Smooth muscle cell (in vitro differentiated cells): ENCODE measurements around the gene CNDP1. TPM values are rescaled to one million over a fixed set of nuclear protein-coding genes. Genes with fewer than 3 reads are reported as not detected.

Source experiments
- DNase-seq: peaks from one replicate; lab custom pipeline; 2025; ENCODE audit not compliant: unreplicated experiment; lab: John Stamatoyannopoulos, UW
- H2AFZ ChIP-seq: fragments of 200-600 bp; sonication (generic); 2 replicates; pipeline ENCODE4 v1.6.0; 2016; ENCODE audit warnings: antibody characterized with exemption, low read depth, mild to moderate bottlenecking
- H3F3A ChIP-seq: fragments of 200-600 bp; sonication (generic); 2 replicates; pipeline ENCODE4 v1.6.0; 2017; ENCODE audit warnings: antibody characterized with exemption, low read depth
- H3K27ac ChIP-seq: fragments of 200-600 bp; sonication (generic); 2 replicates; pipeline ENCODE4 v1.5.1; 2016; ENCODE audit warnings: low read depth, mild to moderate bottlenecking
- H3K27me3 ChIP-seq: fragments of 200-600 bp; sonication (generic); 2 replicates; pipeline ENCODE4 v1.6.1; 2016; ENCODE audit warnings: low read depth, mild to moderate bottlenecking
- H3K36me3 ChIP-seq: fragments of 200-600 bp; sonication (generic); 2 replicates; pipeline ENCODE4 v1.5.1; 2016; ENCODE audit warnings: low read depth
- H3K4me1 ChIP-seq: fragments of 200-600 bp; sonication (generic); 2 replicates; pipeline ENCODE4 v1.5.1; 2016; ENCODE audit warnings: low read depth
- H3K4me2 ChIP-seq: fragments of 200-600 bp; sonication (generic); 2 replicates; pipeline ENCODE4 v1.6.0; 2016; ENCODE audit warnings: mild to moderate bottlenecking
- H3K4me3 ChIP-seq: fragments of 200-600 bp; sonication (generic); 2 replicates; pipeline ENCODE4 v1.5.1; 2016; ENCODE audit warnings: mild to moderate bottlenecking
- H3K79me2 ChIP-seq: fragments of 200-600 bp; sonication (generic); 2 replicates; pipeline ENCODE4 v1.6.0; 2016; ENCODE audit warnings: low read depth, mild to moderate bottlenecking
- H3K9ac ChIP-seq: fragments of 200-600 bp; sonication (generic); 2 replicates; pipeline ENCODE4 v1.6.0; 2016; ENCODE audit warnings: low read depth
- H3K9me3 ChIP-seq: fragments of 200-600 bp; sonication (generic); replicated peaks from 2 replicates; pipeline ENCODE4 v1.5.1; 2016; ENCODE audit warnings: low read depth
- H4K20me1 ChIP-seq: fragments of 200-600 bp; sonication (generic); 2 replicates; pipeline ENCODE4 v1.6.0; 2016; ENCODE audit warnings: low read depth
- WGBS: methylation state at CpG from one replicate; pipeline ENCODE4 v1.1.7; 2016; ENCODE audit warnings: low lambda C conversion rate; 5-methylcytosine and 5-hydroxymethylcytosine counted together
- polyA plus RNA-seq: library from polyadenylated mRNA; unstranded; fragments of >200 nt; fragmentation: Nextera tagmentation; extraction: Ambion mirVana; gene quantifications from 2 replicates; pipeline ENCODE4 v1.2.1, GENCODE V29; 2016
- total RNA-seq: library from RNA; depleted of rRNA; stranded (reverse); fragments of >200 nt; gene quantifications from 2 replicates; pipeline ENCODE4 v1.2.3, GENCODE V29; 2014
- TF ChIP-seq, protein P1 (sequence below): fragments of 200-600 bp; sonication (generic); IDR thresholded peaks from 2 replicates; pipeline ENCODE4 v1.5.1; 2017; ENCODE audit warnings: borderline replicate concordance, mild to moderate bottlenecking, antibody characterized with exemption; ENCODE audit not compliant: insufficient read depth, poor library complexity, severe bottlenecking

The CNDP1 gene
- total and polyA plus RNA-seq, 2 experiments from 2014 or later: not detected

DNA sequence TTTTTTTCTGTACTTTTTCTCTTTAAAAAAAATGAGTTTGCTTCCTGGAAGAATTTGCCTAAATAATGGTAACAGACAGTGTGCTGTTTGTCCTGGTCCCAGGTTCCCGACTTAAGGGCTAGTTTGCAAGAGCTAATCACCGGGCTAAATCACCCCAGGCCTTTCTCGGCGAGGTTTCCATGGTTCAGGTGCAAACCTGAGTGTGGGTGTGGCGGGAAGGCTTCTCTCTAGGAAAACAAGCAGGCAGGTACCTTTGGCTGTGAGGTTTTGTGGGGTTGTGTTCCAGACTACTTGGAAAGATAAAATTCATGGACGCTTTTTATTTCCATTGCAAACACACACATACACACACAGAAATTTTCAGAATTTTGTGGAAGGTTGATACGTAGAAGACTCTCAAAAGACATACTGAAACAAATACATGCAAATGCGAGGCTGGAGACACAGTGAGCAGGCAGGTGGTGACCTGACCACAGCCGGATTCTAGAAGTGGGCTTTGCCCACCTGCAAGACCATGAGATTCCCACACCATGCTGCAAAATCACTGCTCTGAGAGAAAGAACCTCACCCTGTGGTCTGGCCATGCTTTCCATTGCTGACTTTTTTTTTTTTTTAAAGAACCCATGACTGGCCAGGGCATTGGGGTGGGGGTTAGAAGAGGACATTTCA lies 815 bp downstream of the CNDP1 start:
- Histone ChIP-seq H3K4me2 (no peak overlapping the region), H3K27ac (no peak overlapping the region), H3K9ac (no peak overlapping the region), H4K20me1 (no peaks in the 10 kb centered on the region), H3K79me2 (no peaks in the 10 kb centered on the region), H3K36me3 (no peaks in the 10 kb centered on the region), H3F3A (no peaks in the 10 kb centered on the region), H3K9me3 (no peaks in the 10 kb centered on the region), H3K4me3 (no peak overlapping the region), H3K27me3 (no peaks in the 10 kb centered on the region), H2AFZ (no peak overlapping the region), H3K4me1 (no peaks in the 10 kb centered on the region)
- no peak for DNase-seq
- TF ChIP-seq, protein P1, sequence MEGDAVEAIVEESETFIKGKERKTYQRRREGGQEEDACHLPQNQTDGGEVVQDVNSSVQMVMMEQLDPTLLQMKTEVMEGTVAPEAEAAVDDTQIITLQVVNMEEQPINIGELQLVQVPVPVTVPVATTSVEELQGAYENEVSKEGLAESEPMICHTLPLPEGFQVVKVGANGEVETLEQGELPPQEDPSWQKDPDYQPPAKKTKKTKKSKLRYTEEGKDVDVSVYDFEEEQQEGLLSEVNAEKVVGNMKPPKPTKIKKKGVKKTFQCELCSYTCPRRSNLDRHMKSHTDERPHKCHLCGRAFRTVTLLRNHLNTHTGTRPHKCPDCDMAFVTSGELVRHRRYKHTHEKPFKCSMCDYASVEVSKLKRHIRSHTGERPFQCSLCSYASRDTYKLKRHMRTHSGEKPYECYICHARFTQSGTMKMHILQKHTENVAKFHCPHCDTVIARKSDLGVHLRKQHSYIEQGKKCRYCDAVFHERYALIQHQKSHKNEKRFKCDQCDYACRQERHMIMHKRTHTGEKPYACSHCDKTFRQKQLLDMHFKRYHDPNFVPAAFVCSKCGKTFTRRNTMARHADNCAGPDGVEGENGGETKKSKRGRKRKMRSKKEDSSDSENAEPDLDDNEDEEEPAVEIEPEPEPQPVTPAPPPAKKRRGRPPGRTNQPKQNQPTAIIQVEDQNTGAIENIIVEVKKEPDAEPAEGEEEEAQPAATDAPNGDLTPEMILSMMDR: no peak
- WGBS: 83% methylated on average over 9 of the region's 9 CpGs

DNA sequence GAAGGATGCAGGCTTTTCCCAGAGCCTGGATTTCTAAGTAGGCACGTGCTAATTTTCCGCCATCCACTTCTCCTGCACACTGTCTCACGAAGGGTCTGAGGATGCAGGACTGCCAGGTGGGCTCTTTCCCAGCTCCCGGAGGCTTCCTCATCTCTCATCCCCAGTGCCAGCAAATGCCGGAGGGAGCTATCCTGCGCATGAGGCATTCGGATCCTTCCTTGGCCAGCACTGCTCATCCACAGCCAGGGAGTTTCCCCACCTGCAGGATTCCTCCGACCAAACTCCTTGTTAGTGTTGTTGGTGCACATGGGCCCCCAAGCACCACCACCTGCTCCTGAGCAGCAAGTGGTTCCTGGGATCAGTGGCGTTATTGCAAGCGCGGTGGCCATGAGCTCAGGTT lies 5.0 kb downstream of the CNDP1 start:
- DNase-seq: no peak
- no peaks in the 10 kb centered on the region for H3K36me3 ChIP-seq
- no peaks in the 10 kb centered on the region for H3K27me3 ChIP-seq
- H2AFZ ChIP-seq: no peak overlapping the region
- H3K9ac ChIP-seq: no peak overlapping the region
- H4K20me1 ChIP-seq: no peaks in the 10 kb centered on the region
- no peaks in the 10 kb centered on the region for H3K4me1 ChIP-seq
- no peaks in the 10 kb centered on the region for H3K9me3 ChIP-seq
- H3F3A ChIP-seq: no peaks in the 10 kb centered on the region
- H3K27ac ChIP-seq: no peak overlapping the region
- no peak overlapping the region for H3K4me2 ChIP-seq
- H3K4me3 ChIP-seq: no peak overlapping the region
- TF ChIP-seq, protein P1: no peak
- H3K79me2 ChIP-seq: no peaks in the 10 kb centered on the region
- 91% methylated on average over 11 of the region's 11 CpGs for whole genome bisulfite sequencing

DNA sequence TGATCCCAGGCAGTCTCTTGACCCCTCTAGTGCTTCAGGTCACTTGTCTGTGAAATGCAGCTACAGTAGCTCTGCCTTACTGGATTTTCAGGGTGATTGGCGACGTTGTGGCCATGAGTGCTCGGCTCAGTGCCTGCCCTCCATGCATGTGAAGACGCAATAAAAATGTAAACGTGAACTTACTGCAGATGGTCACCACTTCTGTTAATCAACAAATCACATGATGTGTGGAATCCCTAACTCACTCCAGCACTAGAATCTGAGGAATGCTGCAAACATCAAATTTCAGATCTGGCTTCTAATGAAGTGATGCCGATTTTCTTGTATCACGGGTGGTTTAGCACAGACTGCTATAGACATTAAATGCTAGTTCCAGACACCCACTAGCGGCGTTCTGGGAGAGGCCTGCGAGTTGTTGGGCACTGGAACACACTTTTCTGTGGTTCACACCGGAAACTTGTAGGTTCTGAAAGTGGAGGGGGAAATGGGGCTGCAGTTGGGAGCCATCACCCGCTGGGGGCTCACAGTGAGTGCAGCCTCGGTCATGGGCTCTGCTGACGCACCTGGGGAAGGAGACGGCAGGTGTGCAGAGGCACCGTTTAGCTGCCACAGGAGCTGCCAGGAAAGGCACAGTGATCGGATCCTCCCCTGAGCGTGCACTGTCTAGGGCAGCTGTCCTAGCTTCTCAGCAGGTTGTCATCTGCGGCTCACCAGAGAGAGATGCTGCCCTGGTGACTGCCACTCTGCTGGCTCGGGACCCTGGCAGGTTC lies 6.5 kb downstream of the CNDP1 start:
- no peaks in the 10 kb centered on the region for H3F3A ChIP-seq
- H3K9me3 ChIP-seq: no peaks in the 10 kb centered on the region
- H3K4me3 ChIP-seq: no peak overlapping the region
- H3K4me1 ChIP-seq: no peaks in the 10 kb centered on the region
- no peak for DNase-seq
- WGBS: 86% methylated on average over 20 of the region's 20 CpGs
- no peaks in the 10 kb centered on the region for H3K36me3 ChIP-seq
- TF ChIP-seq, protein P1: no peak
- no peak overlapping the region for H3K4me2 ChIP-seq
- H3K9ac ChIP-seq: no peak overlapping the region
- H3K27me3 ChIP-seq: no peaks in the 10 kb centered on the region
- H2AFZ ChIP-seq: no peak overlapping the region
- H4K20me1 ChIP-seq: no peaks in the 10 kb centered on the region
- no peaks in the 10 kb centered on the region for H3K79me2 ChIP-seq
- H3K27ac ChIP-seq: no peak overlapping the region
